GM21786 (cell line): ENCODE measurements around the gene SAMD10.
"Not testable (repeated sequence)": the region's sequence is repeated elsewhere in the genome, so short reads cannot be mapped to it uniquely, and the experiment has no call there.

Experiments used
- ATAC-seq: cut with Tn5 transposase; IDR thresholded peaks from one replicate; pipeline ENCODE4 v1.9.1; 2021; ENCODE audit not compliant: unreplicated experiment

SAMD10 gene

GRCh38 chr20:63942969-63943807 lies 36.3 kb downstream of the SAMD10 start:
- no peak for ATAC-seq

DNA sequence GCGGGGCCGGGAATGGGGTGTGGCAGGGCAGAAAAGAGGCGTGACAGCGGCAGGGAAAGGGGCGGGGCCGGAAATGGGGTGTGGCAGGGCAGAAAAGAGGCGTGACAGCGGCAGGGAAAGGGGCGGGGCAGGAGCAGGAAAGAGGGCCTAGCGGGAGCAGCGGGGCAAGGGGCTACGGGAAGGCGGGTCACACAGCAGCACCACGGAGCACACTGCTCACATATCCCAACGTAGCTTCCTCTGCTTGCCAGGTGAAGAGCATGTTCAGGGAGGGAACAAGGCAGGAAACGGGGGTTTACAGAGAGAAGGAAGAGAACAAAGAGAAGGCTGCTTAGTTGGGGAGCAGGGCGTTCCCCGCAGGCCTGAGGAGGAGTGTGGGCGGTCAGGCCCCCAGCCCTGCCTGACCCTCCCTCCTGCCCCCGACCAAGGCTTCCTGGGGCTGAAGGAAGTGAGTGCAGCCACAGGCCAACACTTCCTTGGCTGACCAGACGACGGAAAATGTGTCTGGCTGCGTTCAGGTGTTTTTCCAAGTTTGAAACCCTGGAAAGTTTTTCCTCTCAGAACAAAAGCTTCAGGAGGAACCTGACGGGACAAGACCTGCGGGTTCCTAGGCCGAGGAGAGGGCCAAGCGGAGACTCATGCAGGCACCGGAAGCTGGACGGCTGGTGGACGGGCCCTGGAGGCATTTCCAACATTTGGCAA lies 37.0 kb downstream of the SAMD10 start:
- no peak for ATAC-seq

GRCh38 chr20:63941282-63942081 lies 38.0 kb downstream of the SAMD10 start:
- no peak for ATAC-seq

GRCh38 chr20:63940472-63941266 lies 38.8 kb downstream of the SAMD10 start:
- ATAC-seq: no peak

- no peak for ATAC-seq
Measured at GRCh38 chr20:63940071-63940471, 39.4 kb downstream of the SAMD10 start.

GRCh38 chr20:63939061-63939935 lies 40.1 kb downstream of the SAMD10 start:
- ATAC-seq: no peak

- ATAC-seq: no peak
Measured at GRCh38 chr20:63937596-63937995, 41.8 kb downstream of the SAMD10 start.

- no peak for ATAC-seq
Measured at GRCh38 chr20:63935447-63935846, 44.0 kb downstream of the SAMD10 start.

DNA sequence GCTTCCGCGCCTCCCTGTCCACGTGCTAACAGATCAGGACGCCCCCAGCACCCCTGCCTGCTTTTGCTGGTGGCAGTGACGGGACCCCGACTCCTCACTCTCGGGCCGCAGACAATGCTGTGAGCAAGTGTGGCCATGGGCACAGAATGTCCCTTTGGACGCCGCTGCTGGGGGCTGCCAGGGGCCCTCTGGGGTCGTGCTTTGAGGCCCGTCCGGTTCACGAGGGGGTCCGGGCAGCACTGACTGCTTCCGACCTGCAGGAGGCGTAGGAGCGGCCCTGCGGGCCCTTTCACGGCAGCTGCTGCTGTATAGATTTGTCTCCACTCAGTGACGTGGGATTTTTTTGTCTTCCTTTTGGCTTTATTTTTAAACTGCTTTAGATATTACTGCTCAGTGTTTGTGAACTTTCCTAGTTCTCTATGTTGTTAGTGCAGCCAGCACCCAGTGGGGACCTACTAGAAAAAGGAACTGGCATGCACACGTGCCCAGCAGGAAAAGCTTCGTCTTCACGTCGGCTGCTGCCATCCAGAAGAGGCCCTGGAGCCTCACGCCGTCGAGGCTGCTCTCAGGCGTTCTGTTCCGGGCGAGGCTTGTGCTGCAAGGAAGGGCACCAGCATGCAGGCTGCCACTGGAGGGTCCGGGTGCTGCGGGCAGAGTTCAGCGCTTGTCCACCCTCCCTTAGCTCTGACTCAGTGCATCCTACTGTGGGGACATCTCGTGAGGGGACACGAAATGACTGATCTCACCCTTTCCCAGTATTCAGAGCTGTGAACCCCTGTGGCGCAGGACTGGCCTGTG lies 45.0 kb downstream of the SAMD10 start:
- no peak for ATAC-seq

- ATAC-seq: no peak
Measured at GRCh38 chr20:63933646-63934045, 45.8 kb downstream of the SAMD10 start.

- no peak for ATAC-seq
Measured at GRCh38 chr20:63932606-63933160, 46.8 kb downstream of the SAMD10 start.

DNA sequence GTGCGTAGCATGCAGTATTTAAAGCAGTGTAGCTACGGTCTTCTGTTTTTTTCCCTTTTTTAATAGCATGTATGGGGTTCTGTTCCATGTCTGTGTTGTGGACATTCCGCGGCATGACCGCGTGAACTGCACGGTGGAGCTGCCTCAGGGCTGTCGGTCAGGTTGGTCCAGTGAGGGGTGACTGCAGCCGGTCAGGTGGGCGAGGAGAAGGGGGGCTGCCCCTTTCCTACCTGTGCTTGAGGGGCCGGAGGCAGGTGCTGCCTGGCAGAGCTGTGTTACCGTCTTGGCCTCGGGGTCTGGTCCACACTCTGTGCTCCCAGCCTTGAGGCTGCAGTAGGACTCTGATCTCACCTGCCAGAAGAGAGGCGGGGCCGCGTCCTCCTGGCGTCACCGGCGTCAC lies 47.7 kb downstream of the SAMD10 start:
- no peak for ATAC-seq

GRCh38 chr20:63930971-63931553 lies 48.4 kb downstream of the SAMD10 start:
- ATAC-seq: no peak

DNA sequence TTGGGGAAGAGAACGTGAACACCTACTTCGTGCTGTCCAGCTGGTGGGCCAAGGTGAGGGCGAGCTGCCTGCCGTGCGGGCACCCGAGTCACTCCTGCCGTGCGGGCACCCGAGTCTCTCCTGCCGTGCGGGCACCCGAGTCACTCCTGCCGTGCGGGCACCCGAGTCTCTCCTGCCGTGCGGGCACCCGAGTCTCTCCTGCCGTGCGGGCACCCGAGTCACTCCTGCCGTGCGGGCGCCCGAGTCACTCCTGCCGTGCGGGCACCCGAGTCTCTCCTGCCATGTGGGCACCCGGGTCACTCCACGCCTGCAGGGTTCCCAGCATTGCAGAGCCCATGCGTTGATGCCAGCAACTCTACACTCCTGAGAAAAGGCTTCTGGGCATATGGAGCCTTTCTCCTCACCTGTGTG lies 50.0 kb downstream of the SAMD10 start:
- ATAC-seq: not testable (repeated sequence)

- ATAC-seq: no peak
Measured at GRCh38 chr20:63929071-63929470, 50.4 kb downstream of the SAMD10 start.

- no peak for ATAC-seq
Measured at GRCh38 chr20:63926298-63926697, 53.1 kb downstream of the SAMD10 start.

GRCh38 chr20:63924241-63924640 lies 55.2 kb downstream of the SAMD10 start:
- ATAC-seq: no peak
